ENCODE data around the gene CA14.
"Not testable (repeated sequence)": the region's sequence is repeated elsewhere in the genome, so short reads cannot be mapped to it uniquely, and the experiment has no call there.

CA14 gene

GRCh38 chr1:150257624-150258585 lies at the start of gene CA14:
TSS of gene CA14 (plus strand) at chr1:150257774. CDS start at chr1:150258129, 355 bp downstream.
- no peak for DNase-seq

GRCh38 chr1:150208460-150208859 lies 49.1 kb upstream of the CA14 start:
- DNase-seq: not testable (repeated sequence)

GRCh38 chr1:150210091-150210490 lies 47.5 kb upstream of the CA14 start:
- no peak for DNase-seq

- no peak for DNase-seq
Observed at GRCh38 chr1:150210706-150211105, 46.9 kb upstream of the CA14 start.

- DNase-seq: no peak
Observed at GRCh38 chr1:150212070-150212469, 45.5 kb upstream of the CA14 start.

- peak; percentile 97 for DNase-seq
Observed at GRCh38 chr1:150213170-150214098, 44.1 kb upstream of the CA14 start.

GRCh38 chr1:150214099-150214756 lies 43.3 kb upstream of the CA14 start:
- not testable (repeated sequence) for DNase-seq

GRCh38 chr1:150215855-150216254 lies 41.7 kb upstream of the CA14 start:
- DNase-seq: not testable (repeated sequence)

GRCh38 chr1:150221552-150221951 lies 36.0 kb upstream of the CA14 start:
- DNase-seq: no peak

- DNase-seq: no peak
Observed at GRCh38 chr1:150224983-150225382, 32.6 kb upstream of the CA14 start.

GRCh38 chr1:150225546-150225945 lies 32.0 kb upstream of the CA14 start:
- DNase-seq: no peak

- DNase-seq: no peak
Observed at GRCh38 chr1:150226486-150226885, 31.1 kb upstream of the CA14 start.

GRCh38 chr1:150227228-150227627 lies 30.3 kb upstream of the CA14 start:
- no peak for DNase-seq

GRCh38 chr1:150228246-150228645 lies 29.3 kb upstream of the CA14 start:
- not testable (repeated sequence) for DNase-seq

GRCh38 chr1:150232921-150233320 lies 24.7 kb upstream of the CA14 start:
- not testable (repeated sequence) for DNase-seq

- no peak for DNase-seq
Observed at GRCh38 chr1:150233359-150234308, 23.9 kb upstream of the CA14 start.

GRCh38 chr1:150234309-150234565 lies 23.3 kb upstream of the CA14 start:
- no peak for DNase-seq

GRCh38 chr1:150234566-150235293 lies 22.8 kb upstream of the CA14 start:
- peak; percentile 86 for DNase-seq

- DNase-seq: peak; percentile 58
Observed at GRCh38 chr1:150235294-150235851, 22.2 kb upstream of the CA14 start.

- DNase-seq: peak; percentile 99
Observed at GRCh38 chr1:150235852-150236613, 21.5 kb upstream of the CA14 start, which contains the start of gene ANP32E. TSS of gene ANP32E (minus strand) at chr1:150236112. CDS start at chr1:150235786, 326 bp downstream.
